NB4 (cell line): Measurements from ENCODE around the gene PEMT.
"Not testable (repeated sequence)": the region's sequence is repeated elsewhere in the genome, so short reads cannot be mapped to it uniquely, and the experiment has no call there.

Source experiments
- DNase-seq: peaks from one replicate; pipeline ENCODE4 v3.0.0; 2010; ENCODE audit warnings: low read depth
- H3K4me3 ChIP-seq: one replicate; pipeline ENCODE4 v1.5.1; 2011; ENCODE audit warnings: mild to moderate bottlenecking, low read depth, low read length, moderate library complexity
- CTCF ChIP-seq: IDR thresholded peaks from one replicate; pipeline ENCODE4 v1.5.1; 2012; ENCODE audit warnings: low read depth, low read length
- MAX ChIP-seq: IDR thresholded peaks from 2 replicates; pipeline ENCODE4 v1.6.1; 2011; ENCODE audit warnings: low read depth, low read length
- MYC ChIP-seq: IDR thresholded peaks from 2 replicates; pipeline ENCODE4 v1.6.1; 2011; ENCODE audit warnings: low read depth, low read length
- POLR2A ChIP-seq: IDR thresholded peaks from 2 replicates; pipeline ENCODE4 v1.6.1; 2011; ENCODE audit warnings: mild to moderate bottlenecking; ENCODE audit not compliant: insufficient read length; ENCODE audit errors: extremely low read depth

Gene PEMT

GRCh38 chr17:17591355-17592298 lies at the start of gene PEMT:
Gene PEMT (minus strand): TSS chr17:17591708. CDS start chr17:17591626, 82 bp downstream.
- peak within 1 kb of the TSS; percentile 90 for H3K4me3 ChIP-seq
- DNase-seq: peak; percentile 99
- TF ChIP-seq MAX (peak; percentile 86), CTCF (no peak), POLR2A (peak; percentile 72), MYC (peak; percentile 99)

GRCh38 chr17:17639661-17640270 lies 48.3 kb upstream of the PEMT start:
- H3K4me3 ChIP-seq: not testable (repeated sequence)
- peak; percentile 54 for DNase-seq

GRCh38 chr17:17638467-17638866 lies 47.0 kb upstream of the PEMT start:
- DNase-seq: no peak
- no peak overlapping the region for H3K4me3 ChIP-seq
- TF ChIP-seq CTCF (no peak), POLR2A (no peak), MAX (no peak), MYC (no peak)

- TF ChIP-seq CTCF (no peak), POLR2A (no peak), MYC (no peak), MAX (no peak)
Measured at GRCh38 chr17:17636272-17636885, 44.9 kb upstream of the PEMT start.

GRCh38 chr17:17635537-17636271 lies 44.2 kb upstream of the PEMT start:
- DNase-seq: peak; percentile 32
- not testable (repeated sequence) for H3K4me3 ChIP-seq

More at GRCh38 chr17:17636272-17636885, 44.9 kb upstream of the PEMT start:
- no peak overlapping the region for H3K4me3 ChIP-seq
- no peak for DNase-seq

- TF ChIP-seq MAX (no peak), CTCF (no peak), POLR2A (no peak), MYC (no peak)
- no peak overlapping the region for H3K4me3 ChIP-seq
- no peak for DNase-seq
Measured at GRCh38 chr17:17635126-17635525, 43.6 kb upstream of the PEMT start.
